K562 (cell line): ENCODE data around the gene NPDC1. TPM values are rescaled to one million over a fixed set of nuclear protein-coding genes. Genes with fewer than 3 reads are reported as not detected.
A peak's percentile ranks its signal among the peaks of the same experiment; 100 is the strongest.

Experiments
- CHD4 ChIP-seq: fragments of 200-600 bp; sonication (generic); IDR thresholded peaks from 3 replicates; pipeline ENCODE4 v1.6.1; 2012; ENCODE audit warnings: low read depth, mild to moderate bottlenecking, mixed read lengths, low read length, inconsistent platforms; ENCODE audit not compliant: insufficient read depth, insufficient replicate concordance, poor library complexity, severe bottlenecking
- GABPA ChIP-seq: fragments of 200-800 bp; sonication (Bioruptor generic); conservative IDR thresholded peaks from 2 replicates; pipeline ENCODE4 v1.6.1; 2016; ENCODE audit warnings: low read depth, missing genetic modification characterization, missing compliant biosample characterization
- MYC ChIP-seq, 2 experiments: fragments of 250-450 bp in 1 of 2; sonication (Bioruptor Pico) in 1 of 2; IDR thresholded peaks; 2 replicates each; pipeline versions ENCODE4 v1.5.1 to v1.6.1; 2012 to 2021; ENCODE audit warnings: low read depth in 2 of 2, borderline replicate concordance in 1 of 2, improper control_type of control experiment in 1 of 2, low read length in 1 of 2, mild to moderate bottlenecking in 1 of 2, moderate library complexity in 1 of 2
- NFATC3 ChIP-seq: fragments of 450-650 bp; IDR thresholded peaks from 2 replicates; pipeline ENCODE4 v1.6.1; 2017; ENCODE audit warnings: mild to moderate bottlenecking
- PHTF2 ChIP-seq: fragments of 250-450 bp; sonication (Bioruptor Pico); IDR thresholded peaks from 2 replicates; pipeline ENCODE4 v1.5.0; 2021; ENCODE audit warnings: mild to moderate bottlenecking
- POLR2B ChIP-seq: fragments of 450-650 bp; IDR thresholded peaks from 2 replicates; pipeline ENCODE4 v1.6.1; 2018; ENCODE audit warnings: low read depth; ENCODE audit not compliant: partially characterized antibody
- SIX5 ChIP-seq, 2 experiments: IDR thresholded peaks; 2 replicates each; pipeline ENCODE4 v1.6.1; 2011; ENCODE audit warnings: low read length in 2 of 2, borderline replicate concordance in 1 of 2, low read depth in 1 of 2, mild to moderate bottlenecking in 1 of 2, moderate library complexity in 1 of 2; ENCODE audit not compliant: insufficient read depth in 1 of 2
- ZNF124 ChIP-seq: sonication (generic); formaldehyde crosslinking; IDR thresholded peaks from 2 replicates; pipeline ENCODE4 v1.8.1; 2022; ENCODE audit warnings: missing genetic modification reagents
- ZNF197 ChIP-seq: fragments of 200-800 bp; sonication (Bioruptor generic); IDR thresholded peaks from 2 replicates; pipeline ENCODE4 v1.6.1; 2016; ENCODE audit warnings: low read depth, missing genetic modification characterization, missing compliant biosample characterization
- ZNF311 ChIP-seq: fragments of 250-450 bp; sonication (Bioruptor Pico); IDR thresholded peaks from 2 replicates; pipeline ENCODE4 v1.4.0; 2020; ENCODE audit warnings: mild to moderate bottlenecking, moderate library complexity
- ZNF695 ChIP-seq: fragments of 450-650 bp; formaldehyde crosslinking; IDR thresholded peaks from 2 replicates; pipeline ENCODE4 v1.4.0; 2020; ENCODE audit warnings: mild to moderate bottlenecking, moderate library complexity
- ZNF75A ChIP-seq: fragments of 450-650 bp; formaldehyde crosslinking; IDR thresholded peaks from 2 replicates; pipeline ENCODE4 v1.4.0; 2020; ENCODE audit warnings: mild to moderate bottlenecking
- polyA plus RNA-seq, 8 experiments: library from polyadenylated mRNA; depleted of rRNA in 4 of 8; stranded (reverse) in 5 of 8; unstranded in 3 of 8; fragments of >200 nt; fragmentation: Nextera tagmentation in 2 of 8; fragmentation: Illumina TruSeq in 1 of 8; extraction: Ambion mirVana in 2 of 8; extraction: Trizol in 1 of 8; gene quantifications; 2 replicates each; pipeline versions ENCODE4 v1.2.1 to v1.2.3, GENCODE V29; 2011 to 2014; ENCODE audit warnings: inconsistent platforms in 1 of 8, missing spikeins in 1 of 8
- total RNA-seq, 7 experiments: library from RNA; depleted of rRNA in 6 of 7; stranded (reverse); fragments of >200 nt in 6 of 7; fragmentation: Illumina TruSeq in 2 of 7; extraction: Trizol in 2 of 7; gene quantifications; 2 replicates each; pipeline versions ENCODE4 v1.2.1 to v1.2.3, GENCODE V29; 2011 to 2021; ENCODE audit warnings: low replicate concordance in 1 of 7
- TF ChIP-seq, protein P1 (sequence below): fragments of 250-450 bp; sonication (Bioruptor Pico); IDR thresholded peaks from 2 replicates; pipeline ENCODE4 v1.4.0; 2020; ENCODE audit warnings: mild to moderate bottlenecking, moderate library complexity, borderline replicate concordance
- TF ChIP-seq, protein P2 (sequence below): fragments of 250-450 bp; sonication (Bioruptor Pico); IDR thresholded peaks from 2 replicates; pipeline ENCODE4 v1.8.0; 2021; ENCODE audit warnings: moderate library complexity, mild to moderate bottlenecking, inconsistent platforms
- TF ChIP-seq, protein P3 (sequence below): fragments of 450-650 bp; IDR thresholded peaks from 2 replicates; pipeline ENCODE4 v1.6.1; 2016; ENCODE audit warnings: mild to moderate bottlenecking
- TF ChIP-seq, protein P4 (sequence below): sonication (generic); formaldehyde crosslinking; IDR thresholded peaks from 2 replicates; pipeline ENCODE4 v1.8.0; 2023; ENCODE audit warnings: mild to moderate bottlenecking, missing genetic modification reagents

The NPDC1 gene
- total and polyA plus RNA-seq, 9 of the 15 experiments (the other 6 are each of a cell fraction or from before 2014, with no cell fraction given): 0.06 to 2.1 (median 0.53) TPM; not detected in 3

DNA sequence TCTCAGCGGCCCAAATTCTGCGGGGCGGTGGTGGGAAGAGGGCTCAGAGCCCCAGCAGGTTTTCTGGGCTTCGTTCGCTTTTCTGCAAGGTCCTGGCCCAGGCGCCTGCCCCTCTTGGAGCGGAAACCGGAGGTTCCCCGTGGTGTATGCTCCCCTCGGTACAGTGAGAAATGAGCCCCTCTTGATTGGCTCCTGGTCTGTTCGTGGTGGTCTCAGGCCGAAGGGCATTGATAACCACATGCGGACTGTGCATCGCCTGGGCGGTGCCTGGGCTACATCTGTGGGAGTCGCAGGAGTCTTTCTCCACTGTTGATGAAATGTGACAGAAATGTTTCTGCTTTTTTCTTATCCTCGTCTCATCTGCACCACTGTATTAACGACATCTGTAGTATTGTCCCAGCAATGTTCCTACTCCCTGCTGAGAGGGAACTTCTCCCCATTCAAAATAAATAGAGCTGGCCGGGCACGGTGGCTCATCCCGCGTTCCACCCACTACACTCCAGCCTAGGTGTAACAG, 41.5 kb upstream of the NPDC1 start (continued):
- TF ChIP-seq, protein P1, sequence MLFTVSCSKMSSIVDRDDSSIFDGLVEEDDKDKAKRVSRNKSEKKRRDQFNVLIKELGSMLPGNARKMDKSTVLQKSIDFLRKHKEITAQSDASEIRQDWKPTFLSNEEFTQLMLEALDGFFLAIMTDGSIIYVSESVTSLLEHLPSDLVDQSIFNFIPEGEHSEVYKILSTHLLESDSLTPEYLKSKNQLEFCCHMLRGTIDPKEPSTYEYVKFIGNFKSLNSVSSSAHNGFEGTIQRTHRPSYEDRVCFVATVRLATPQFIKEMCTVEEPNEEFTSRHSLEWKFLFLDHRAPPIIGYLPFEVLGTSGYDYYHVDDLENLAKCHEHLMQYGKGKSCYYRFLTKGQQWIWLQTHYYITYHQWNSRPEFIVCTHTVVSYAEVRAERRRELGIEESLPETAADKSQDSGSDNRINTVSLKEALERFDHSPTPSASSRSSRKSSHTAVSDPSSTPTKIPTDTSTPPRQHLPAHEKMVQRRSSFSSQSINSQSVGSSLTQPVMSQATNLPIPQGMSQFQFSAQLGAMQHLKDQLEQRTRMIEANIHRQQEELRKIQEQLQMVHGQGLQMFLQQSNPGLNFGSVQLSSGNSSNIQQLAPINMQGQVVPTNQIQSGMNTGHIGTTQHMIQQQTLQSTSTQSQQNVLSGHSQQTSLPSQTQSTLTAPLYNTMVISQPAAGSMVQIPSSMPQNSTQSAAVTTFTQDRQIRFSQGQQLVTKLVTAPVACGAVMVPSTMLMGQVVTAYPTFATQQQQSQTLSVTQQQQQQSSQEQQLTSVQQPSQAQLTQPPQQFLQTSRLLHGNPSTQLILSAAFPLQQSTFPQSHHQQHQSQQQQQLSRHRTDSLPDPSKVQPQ: no peak
- TF ChIP-seq ZNF197 (CRISPR knock-in tag): no peak
- TF ChIP-seq CHD4: peak; percentile 36
- TF ChIP-seq ZNF124 (CRISPR knock-in tag): no peak
- TF ChIP-seq PHTF2 (CRISPR knock-in tag): no peak
- TF ChIP-seq ZNF75A (CRISPR knock-in tag): no peak
- TF ChIP-seq SIX5 (IDR thresholded peaks at IDR 0.05; ENCODE audit: borderline replicate concordance in 1 of 2, insufficient read depth in 1 of 2, low read depth in 1 of 2, low read length in 2 of 2): no peak
- TF ChIP-seq, protein P2, sequence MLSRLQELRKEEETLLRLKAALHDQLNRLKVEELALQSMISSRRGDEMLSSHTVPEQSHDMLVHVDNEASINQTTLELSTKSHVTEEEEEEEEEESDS (CRISPR knock-in tag): no peak
- TF ChIP-seq ZNF311: no peak
- peak; percentile 71; the same call in 1 of the 2 replicates for TF ChIP-seq MYC (IDR thresholded peaks at IDR 0.05; ENCODE audit: low read depth, low read length)
- TF ChIP-seq MYC (CRISPR knock-in tag; IDR thresholded peaks at IDR 0.05; ENCODE audit: borderline replicate concordance, low read depth): no peak
- TF ChIP-seq GABPA (tag): 0 out of 2 replicates have a peak, but pooled peaks have one; percentile 41
- TF ChIP-seq, protein P3, sequence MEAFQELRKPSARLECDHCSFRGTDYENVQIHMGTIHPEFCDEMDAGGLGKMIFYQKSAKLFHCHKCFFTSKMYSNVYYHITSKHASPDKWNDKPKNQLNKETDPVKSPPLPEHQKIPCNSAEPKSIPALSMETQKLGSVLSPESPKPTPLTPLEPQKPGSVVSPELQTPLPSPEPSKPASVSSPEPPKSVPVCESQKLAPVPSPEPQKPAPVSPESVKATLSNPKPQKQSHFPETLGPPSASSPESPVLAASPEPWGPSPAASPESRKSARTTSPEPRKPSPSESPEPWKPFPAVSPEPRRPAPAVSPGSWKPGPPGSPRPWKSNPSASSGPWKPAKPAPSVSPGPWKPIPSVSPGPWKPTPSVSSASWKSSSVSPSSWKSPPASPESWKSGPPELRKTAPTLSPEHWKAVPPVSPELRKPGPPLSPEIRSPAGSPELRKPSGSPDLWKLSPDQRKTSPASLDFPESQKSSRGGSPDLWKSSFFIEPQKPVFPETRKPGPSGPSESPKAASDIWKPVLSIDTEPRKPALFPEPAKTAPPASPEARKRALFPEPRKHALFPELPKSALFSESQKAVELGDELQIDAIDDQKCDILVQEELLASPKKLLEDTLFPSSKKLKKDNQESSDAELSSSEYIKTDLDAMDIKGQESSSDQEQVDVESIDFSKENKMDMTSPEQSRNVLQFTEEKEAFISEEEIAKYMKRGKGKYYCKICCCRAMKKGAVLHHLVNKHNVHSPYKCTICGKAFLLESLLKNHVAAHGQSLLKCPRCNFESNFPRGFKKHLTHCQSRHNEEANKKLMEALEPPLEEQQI: no peak
- TF ChIP-seq, protein P4, sequence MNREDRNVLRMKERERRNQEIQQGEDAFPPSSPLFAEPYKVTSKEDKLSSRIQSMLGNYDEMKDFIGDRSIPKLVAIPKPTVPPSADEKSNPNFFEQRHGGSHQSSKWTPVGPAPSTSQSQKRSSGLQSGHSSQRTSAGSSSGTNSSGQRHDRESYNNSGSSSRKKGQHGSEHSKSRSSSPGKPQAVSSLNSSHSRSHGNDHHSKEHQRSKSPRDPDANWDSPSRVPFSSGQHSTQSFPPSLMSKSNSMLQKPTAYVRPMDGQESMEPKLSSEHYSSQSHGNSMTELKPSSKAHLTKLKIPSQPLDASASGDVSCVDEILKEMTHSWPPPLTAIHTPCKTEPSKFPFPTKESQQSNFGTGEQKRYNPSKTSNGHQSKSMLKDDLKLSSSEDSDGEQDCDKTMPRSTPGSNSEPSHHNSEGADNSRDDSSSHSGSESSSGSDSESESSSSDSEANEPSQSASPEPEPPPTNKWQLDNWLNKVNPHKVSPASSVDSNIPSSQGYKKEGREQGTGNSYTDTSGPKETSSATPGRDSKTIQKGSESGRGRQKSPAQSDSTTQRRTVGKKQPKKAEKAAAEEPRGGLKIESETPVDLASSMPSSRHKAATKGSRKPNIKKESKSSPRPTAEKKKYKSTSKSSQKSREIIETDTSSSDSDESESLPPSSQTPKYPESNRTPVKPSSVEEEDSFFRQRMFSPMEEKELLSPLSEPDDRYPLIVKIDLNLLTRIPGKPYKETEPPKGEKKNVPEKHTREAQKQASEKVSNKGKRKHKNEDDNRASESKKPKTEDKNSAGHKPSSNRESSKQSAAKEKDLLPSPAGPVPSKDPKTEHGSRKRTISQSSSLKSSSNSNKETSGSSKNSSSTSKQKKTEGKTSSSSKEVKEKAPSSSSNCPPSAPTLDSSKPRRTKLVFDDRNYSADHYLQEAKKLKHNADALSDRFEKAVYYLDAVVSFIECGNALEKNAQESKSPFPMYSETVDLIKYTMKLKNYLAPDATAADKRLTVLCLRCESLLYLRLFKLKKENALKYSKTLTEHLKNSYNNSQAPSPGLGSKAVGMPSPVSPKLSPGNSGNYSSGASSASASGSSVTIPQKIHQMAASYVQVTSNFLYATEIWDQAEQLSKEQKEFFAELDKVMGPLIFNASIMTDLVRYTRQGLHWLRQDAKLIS (CRISPR knock-in tag): peak; percentile 65; the same call in 1 of the 2 replicates
- TF ChIP-seq NFATC3: no peak
- no peak for TF ChIP-seq ZNF695 (CRISPR knock-in tag)
- no peak for TF ChIP-seq POLR2B
